ENCODE results near the gene NINJ1.
A peak's percentile ranks its signal among the peaks of the same experiment; 100 is the strongest.

The NINJ1 gene

DNA sequence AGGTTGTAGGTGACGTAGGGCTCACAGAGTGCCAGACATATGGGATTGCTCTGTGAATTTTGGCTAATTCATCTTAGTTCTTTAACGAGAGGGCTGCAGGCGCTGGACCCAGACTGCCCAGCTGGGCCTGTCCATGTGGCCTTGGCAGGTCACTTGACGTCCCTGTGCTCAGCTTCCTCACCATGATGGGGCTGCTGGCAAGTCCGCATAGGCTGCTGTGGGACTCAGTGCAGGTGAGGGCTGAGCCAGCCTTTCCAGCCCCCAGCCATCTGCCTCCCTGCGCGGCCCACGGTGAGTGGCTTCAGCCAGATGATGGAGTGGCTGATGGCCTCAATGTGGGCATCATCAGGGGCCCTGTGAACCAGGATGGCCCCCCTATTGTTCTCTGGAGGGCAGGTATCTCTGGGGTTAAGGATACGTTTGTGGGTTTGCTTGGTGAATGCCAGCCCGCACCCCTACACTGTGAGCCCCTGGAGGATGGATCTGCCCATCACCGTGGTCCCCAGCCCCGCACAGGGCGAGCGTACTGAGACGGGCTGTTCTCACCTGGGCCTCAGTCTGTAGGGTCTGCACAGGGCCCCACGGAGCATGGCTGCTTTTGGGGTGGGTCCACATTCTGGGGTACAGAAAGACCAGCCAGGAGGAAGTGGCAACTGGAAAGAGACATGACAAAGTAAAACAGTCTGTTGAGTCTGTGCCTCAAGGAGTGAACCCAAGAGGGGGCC lies 34.3 kb downstream of the NINJ1 start:
- DNase-seq (ENCODE audit: low read depth), result no peak

DNA sequence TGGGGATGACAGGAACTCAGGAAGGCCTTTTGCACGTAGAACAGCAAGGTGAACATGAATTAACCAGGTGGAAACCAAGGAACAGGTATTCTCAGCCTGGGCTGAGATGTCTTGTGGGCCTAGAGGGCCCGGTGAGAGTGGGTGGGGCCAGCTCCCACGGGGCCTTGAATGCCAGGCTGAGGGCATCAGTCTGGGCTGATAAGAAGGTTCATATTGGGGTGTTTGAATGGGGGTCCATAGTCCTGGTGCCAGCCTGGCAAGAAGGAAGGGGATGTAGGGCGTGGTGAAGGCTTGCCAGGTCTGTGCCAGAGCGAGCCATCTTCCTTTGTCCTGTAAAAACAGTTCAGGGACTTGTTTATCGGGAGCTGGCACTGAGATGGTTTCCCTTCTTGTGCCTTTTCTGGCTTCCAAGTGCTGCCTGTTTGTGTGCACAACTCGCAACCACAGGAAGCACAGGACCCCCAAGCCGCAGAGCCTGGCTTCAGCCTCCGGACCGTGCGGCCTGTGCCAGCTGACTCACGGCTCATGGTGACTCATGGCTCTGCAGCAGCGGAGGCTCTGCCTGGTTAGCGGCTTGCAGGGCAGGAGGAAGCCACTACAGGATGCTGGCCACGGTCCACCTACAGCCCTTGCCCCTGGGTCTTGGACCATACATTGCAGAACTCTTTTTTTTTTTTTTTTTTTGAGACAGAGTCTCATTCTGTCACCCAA lies 35.7 kb downstream of the NINJ1 start:
- peak; percentile 36 for DNase-seq (ENCODE audit: low read depth)

GRCh38 chr9:93097511-93098201 lies 36.4 kb downstream of the NINJ1 start:
- DNase-seq (ENCODE audit: low read depth), result no peak

GRCh38 chr9:93096811-93097382 lies 37.2 kb downstream of the NINJ1 start:
- no peak for DNase-seq (ENCODE audit: low read depth)

DNA sequence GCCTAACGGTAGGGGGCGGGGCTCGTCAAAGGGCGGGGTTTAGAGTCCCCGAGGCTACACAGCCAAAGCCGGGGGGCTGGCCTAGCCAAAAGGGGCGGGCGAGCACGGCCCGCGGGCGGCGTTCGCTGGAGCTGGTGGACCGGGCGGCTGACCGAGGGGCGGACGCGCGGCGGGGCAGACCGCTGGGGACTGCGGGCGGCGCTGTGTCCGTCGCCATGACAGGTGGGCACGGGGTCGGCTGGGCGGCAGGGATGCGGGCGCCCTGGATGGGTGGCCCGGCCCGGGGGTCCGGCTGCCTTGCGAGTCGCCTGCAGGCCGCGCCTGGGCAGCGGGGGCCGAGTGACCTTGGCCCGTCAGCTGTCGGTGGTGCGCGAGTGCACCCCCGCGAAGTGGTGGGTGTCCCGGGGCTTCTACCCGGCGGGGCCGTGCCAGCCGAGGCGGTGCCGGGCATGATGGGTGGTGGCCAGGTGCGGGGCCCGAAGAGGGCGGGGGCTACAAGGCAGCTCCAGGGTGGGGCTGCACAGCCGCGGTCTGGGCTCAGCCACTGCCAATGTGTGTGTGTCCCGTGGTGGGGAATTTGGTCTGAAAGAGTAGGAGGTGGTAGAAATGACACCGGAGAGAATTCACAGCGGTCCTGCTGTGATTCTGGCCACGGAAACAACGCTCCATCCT lies 37.8 kb downstream of the NINJ1 start, which contains the start of gene CARD19:
Gene CARD19, plus strand, starts transcription at position 87 of the 672 bp plus-strand sequence. Its CDS starts 129 bp downstream, at position 216.
- no peak for DNase-seq (ENCODE audit: low read depth)

GRCh38 chr9:93095205-93096130 lies 38.6 kb downstream of the NINJ1 start:
- peak; percentile 100 for DNase-seq (ENCODE audit: low read depth)

GRCh38 chr9:93094658-93095204 lies 39.3 kb downstream of the NINJ1 start:
- DNase-seq (ENCODE audit: low read depth), result no peak

DNA sequence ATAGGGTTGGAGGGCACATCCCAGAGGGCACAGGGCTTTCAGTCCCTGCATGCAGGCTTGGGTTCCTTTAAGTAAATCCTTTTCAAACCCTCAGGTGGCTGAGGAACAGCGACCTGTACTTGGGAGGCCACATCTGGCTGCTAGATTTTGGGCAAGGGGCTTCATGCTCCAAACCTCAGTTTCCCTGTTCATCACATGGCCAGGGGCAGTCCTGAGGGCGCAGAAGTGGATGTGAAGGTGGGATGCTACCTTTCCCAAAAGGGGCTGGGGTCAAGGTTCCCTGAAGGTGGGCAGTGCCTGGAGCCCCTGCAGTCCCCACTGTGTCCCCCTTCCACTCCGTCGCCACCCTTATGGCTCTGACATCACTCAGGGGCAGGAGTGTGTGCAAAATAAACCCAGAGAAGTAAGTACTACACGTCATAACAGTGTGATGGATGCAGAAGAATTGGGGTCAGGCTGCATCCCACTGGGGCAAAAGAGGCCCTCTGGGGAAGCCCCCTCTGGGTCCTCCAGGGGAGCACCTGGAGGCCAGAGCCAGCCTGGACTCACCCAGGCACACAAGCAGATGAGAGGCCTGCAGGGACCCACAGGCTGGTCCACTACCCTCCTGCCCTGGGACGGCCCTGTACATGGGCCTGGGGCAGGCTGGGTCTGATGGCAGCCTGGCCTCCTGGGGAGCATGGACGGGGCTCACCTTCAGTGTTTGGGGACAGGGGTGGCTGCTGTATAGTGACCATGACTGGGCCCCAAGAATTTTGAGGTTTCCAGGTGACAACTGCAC lies 40.0 kb downstream of the NINJ1 start:
- no peak for DNase-seq (ENCODE audit: low read depth)

- DNase-seq (ENCODE audit: low read depth), result no peak
Observed at GRCh38 chr9:93093127-93093876, 40.7 kb downstream of the NINJ1 start.

DNA sequence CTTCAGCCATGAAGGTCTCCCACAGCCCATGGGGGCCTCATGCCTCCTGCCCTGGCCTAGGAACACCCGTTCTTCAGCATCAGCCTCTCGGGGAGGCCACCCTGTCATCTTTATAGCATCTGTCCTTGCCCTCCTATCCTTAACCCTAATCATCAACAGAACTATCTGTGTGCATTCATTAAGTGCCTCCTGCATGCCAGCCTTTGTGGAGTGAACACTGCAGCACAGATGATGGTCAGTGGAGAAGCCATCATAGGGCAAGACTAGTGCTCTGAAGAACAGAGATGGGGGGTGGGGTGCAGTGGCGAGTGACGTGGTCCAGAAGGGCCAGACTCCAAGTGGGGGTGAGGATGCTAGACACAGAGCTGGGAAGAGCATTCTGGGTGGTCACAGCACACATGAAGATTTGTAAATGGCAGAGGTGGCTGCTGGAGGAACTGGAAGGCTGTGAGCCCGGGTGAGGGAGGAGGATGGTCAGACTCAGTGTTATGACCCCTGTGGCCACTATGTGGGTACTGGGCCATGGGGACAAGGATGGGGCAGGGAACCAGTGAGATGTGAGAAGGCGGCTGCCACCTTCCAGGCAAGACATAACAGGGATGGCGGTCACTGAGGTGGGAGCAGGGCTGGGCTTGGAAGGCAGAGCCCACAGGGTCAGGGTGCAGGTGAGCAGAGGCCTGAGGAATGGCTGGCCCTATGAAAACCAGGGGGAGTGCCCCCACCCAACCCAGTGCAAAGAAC lies 41.6 kb downstream of the NINJ1 start:
- DNase-seq (ENCODE audit: low read depth), result no peak

GRCh38 chr9:93091453-93092081 lies 42.5 kb downstream of the NINJ1 start:
- DNase-seq (ENCODE audit: low read depth), result peak; percentile 34

GRCh38 chr9:93091056-93091452 lies 43.0 kb downstream of the NINJ1 start:
- no peak for DNase-seq (ENCODE audit: low read depth)

GRCh38 chr9:93090091-93090655 lies 43.9 kb downstream of the NINJ1 start:
- DNase-seq (ENCODE audit: low read depth), result no peak

GRCh38 chr9:93089481-93089991 lies 44.5 kb downstream of the NINJ1 start:
- DNase-seq (ENCODE audit: low read depth), result no peak

DNA sequence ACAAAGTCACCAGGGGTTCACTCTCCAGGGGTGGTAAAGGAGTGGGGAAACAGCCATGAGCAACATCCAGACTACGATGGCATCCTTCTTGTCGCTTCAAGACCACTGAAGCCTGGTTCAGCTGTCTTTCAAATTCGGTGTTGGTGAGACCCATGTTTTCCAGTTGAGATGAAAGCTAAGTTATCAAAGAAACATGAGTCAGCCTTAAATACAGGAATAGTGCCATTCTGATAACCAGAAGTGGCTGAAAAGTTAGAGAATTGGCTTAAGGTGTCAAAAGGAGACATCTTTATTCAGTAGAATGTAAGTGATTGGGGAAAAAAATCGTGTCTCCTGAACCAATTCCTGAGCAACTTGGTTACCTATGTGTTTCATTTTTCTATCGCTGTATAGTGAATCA lies 45.0 kb downstream of the NINJ1 start:
- no peak for DNase-seq (ENCODE audit: low read depth)

- DNase-seq (ENCODE audit: low read depth), result no peak
Observed at GRCh38 chr9:93088656-93089015, 45.4 kb downstream of the NINJ1 start.

DNA sequence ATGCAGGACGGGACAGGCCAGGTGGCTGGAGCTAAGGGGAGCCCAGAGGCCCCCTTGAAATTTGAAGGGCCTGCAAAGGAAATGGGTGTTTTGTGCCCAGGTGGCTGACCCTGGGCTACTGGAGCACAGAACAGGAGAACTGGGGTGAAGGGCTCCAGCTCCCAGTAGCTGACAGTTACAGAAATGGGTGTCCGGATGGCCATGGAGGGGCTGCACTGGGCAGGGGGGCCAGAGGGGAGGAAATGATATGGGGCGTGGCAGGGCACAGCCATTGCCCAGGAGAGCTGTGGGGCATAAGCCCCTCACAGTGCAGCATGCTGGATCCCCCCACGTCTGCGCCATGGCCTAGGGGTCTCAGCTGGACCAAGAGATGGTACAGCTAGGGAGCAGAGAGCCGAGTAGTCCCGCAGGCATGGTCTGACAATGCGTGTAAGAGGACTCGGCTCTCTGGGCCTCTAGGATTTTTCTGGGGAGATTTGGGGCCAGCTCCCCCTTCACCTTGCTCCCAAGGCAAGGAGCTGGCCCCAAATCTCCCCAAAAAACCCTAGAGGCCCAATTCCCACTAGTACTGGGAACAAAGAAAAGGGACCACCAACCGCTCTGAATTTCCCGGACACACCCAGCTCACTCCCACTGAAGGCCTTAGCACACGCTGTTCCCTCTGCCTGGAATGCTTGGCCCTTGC lies 45.9 kb downstream of the NINJ1 start:
- no peak for DNase-seq (ENCODE audit: low read depth)
